A673 (cell line): ENCODE data around the gene ACSF3. TPM values are rescaled to one million over a fixed set of nuclear protein-coding genes. Genes with fewer than 3 reads are reported as not detected.

Source experiments
- BruUV-seq: library from RNA; stranded (reverse); fragments of 400-500 nt; replicated peaks from 2 replicates; lab custom pipeline; 2021; lab: Mats Ljungman, UMichigan
- CTCF ChIA-PET: fragments of 300-600 bp; sonication (Branson Sonifier 250); formaldehyde crosslinking; loops from one replicate; lab custom pipeline; 2022; ENCODE audit warnings: antibody characterized with exemption; lab: Charles Lee
- POLR2A ChIA-PET: fragments of 300-600 bp; sonication (Branson Sonifier 250); formaldehyde crosslinking; loops from one replicate; lab custom pipeline; 2022; ENCODE audit warnings: antibody characterized with exemption; ENCODE audit not compliant: low non-redundant PET; lab: Charles Lee
- DNase-seq: peaks from one replicate; pipeline ENCODE4 v3.0.0-alpha.2; 2015; ENCODE audit warnings: low spot score
- H3K27ac ChIP-seq: fragments of 200-600 bp; sonication (generic); 2 replicates; pipeline ENCODE4 v1.5.1; 2016; ENCODE audit warnings: mixed run types, low read depth, mild to moderate bottlenecking, mixed read lengths, antibody characterized with exemption, low read length; ENCODE audit not compliant: poor library complexity, severe bottlenecking
- H3K27me3 ChIP-seq: fragments of 200-600 bp; sonication (generic); replicated peaks from 2 replicates; pipeline ENCODE4 v1.6.1; 2017; ENCODE audit warnings: mixed run types, low read depth, mild to moderate bottlenecking, mixed read lengths, antibody characterized with exemption, low read length; ENCODE audit not compliant: insufficient read depth, poor library complexity
- H3K36me3 ChIP-seq: fragments of 200-600 bp; sonication (generic); 2 replicates; pipeline ENCODE4 v1.6.1; 2016; ENCODE audit warnings: mixed run types, mild to moderate bottlenecking, mixed read lengths, antibody characterized with exemption, low read length; ENCODE audit not compliant: insufficient read depth, poor library complexity, severe bottlenecking
- H3K4me1 ChIP-seq: fragments of 200-600 bp; sonication (generic); 2 replicates; pipeline ENCODE4 v1.6.1; 2017; ENCODE audit warnings: mixed run types, mild to moderate bottlenecking, mixed read lengths, antibody characterized with exemption, low read length; ENCODE audit not compliant: insufficient read depth, poor library complexity, severe bottlenecking
- H3K4me3 ChIP-seq: fragments of 200-600 bp; sonication (generic); 2 replicates; pipeline ENCODE4 v1.5.1; 2016; ENCODE audit warnings: low read depth, mixed run types, mild to moderate bottlenecking, mixed read lengths, low read length; ENCODE audit not compliant: poor library complexity, severe bottlenecking
- H3K9me3 ChIP-seq: fragments of 200-600 bp; sonication (generic); 2 replicates; pipeline ENCODE4 v1.6.1; 2016; ENCODE audit warnings: mixed run types, low read depth, mild to moderate bottlenecking, mixed read lengths, antibody characterized with exemption, low read length; ENCODE audit not compliant: poor library complexity, severe bottlenecking
- CTCF ChIP-seq: fragments of 300-800, 200-600 bp; sonication (generic); conservative IDR thresholded peaks from 2 replicates; pipeline ENCODE4 v1.5.1; 2017; ENCODE audit warnings: low read depth, mild to moderate bottlenecking, antibody characterized with exemption, low read length, moderate library complexity, mixed read lengths
- EZH2 ChIP-seq: fragments of 200-600 bp; sonication (generic); IDR thresholded peaks from 2 replicates; pipeline ENCODE4 v1.6.1; 2017; ENCODE audit warnings: borderline replicate concordance, low read depth, mild to moderate bottlenecking, mixed read lengths, antibody characterized with exemption, low read length; ENCODE audit not compliant: poor library complexity, severe bottlenecking
- intact Hi-C: fragments of 100-400 bp; cut with micrococcal nuclease; formaldehyde crosslinking; loops from one replicate; pipeline ENCODE4 v1.10.0; 2022; ENCODE audit not compliant: unreplicated experiment
- total RNA-seq: library from RNA; stranded (reverse); gene quantifications from 2 replicates; pipeline ENCODE4 v1.2.3, GENCODE V29; 2021

ACSF3 gene
- total RNA-seq, 1 experiment from 2014 or later = 27.7 TPM

- CTCF ChIA-PET = interaction anchor here (0.6 kb wide), 1 partner anchor 13 kb away, joined by 7 read pairs; no protein-coding TSS in a partner anchor
Measured at GRCh38 chr16:89105599-89106151, 12.0 kb downstream of the ACSF3 start.

GRCh38 chr16:89106533-89107202, 13.0 kb downstream of the ACSF3 start:
- BruUV-seq = no TSS peak
- POLR2A ChIA-PET = no interaction called here
- no peaks in the 10 kb centered on the region for H3K27me3 ChIP-seq
- H3K4me1 ChIP-seq = no peaks in the 10 kb centered on the region
- no peak for DNase-seq
- no peak overlapping the region for H3K4me3 ChIP-seq
- intact Hi-C loops = no loop called here
- no peaks in the 10 kb centered on the region for H3K9me3 ChIP-seq
- no peak overlapping the region for H3K27ac ChIP-seq
- CTCF ChIA-PET = no interaction called here
- no peak for TF ChIP-seq CTCF
- TF ChIP-seq EZH2 = no peak
- H3K36me3 ChIP-seq = peaks cover 14% of the 10 kb centered on the region

More at GRCh38 chr16:89105599-89106151, 12.0 kb downstream of the ACSF3 start:
- intact Hi-C loops = no loop called here
- BruUV-seq = no TSS peak
- POLR2A ChIA-PET = no interaction called here
- Histone ChIP-seq H3K36me3 (peaks cover 17% of the 10 kb centered on the region), H3K4me1 (no peaks in the 10 kb centered on the region), H3K4me3 (no peak overlapping the region), H3K27me3 (no peaks in the 10 kb centered on the region), H3K27ac (no peak overlapping the region), H3K9me3 (no peaks in the 10 kb centered on the region)
- TF ChIP-seq EZH2 (no peak), CTCF (no peak)
- no peak for DNase-seq

- Histone ChIP-seq H3K27ac (no peak overlapping the region), H3K36me3 (peaks cover 11% of the 10 kb centered on the region), H3K4me3 (no peak overlapping the region), H3K9me3 (no peaks in the 10 kb centered on the region), H3K4me1 (no peaks in the 10 kb centered on the region), H3K27me3 (no peaks in the 10 kb centered on the region)
- POLR2A ChIA-PET = no interaction called here
- CTCF ChIA-PET = no interaction called here
- no TSS peak for BruUV-seq
- intact Hi-C loops = no loop called here
- TF ChIP-seq EZH2 (no peak), CTCF (no peak)
- no peak for DNase-seq
Measured at GRCh38 chr16:89107203-89107582, 13.5 kb downstream of the ACSF3 start.
